ENCODE data around the gene DDX47. TPM values are rescaled to one million over a fixed set of nuclear protein-coding genes. Genes with fewer than 3 reads are reported as not detected.
"Not testable (repeated sequence)": the region's sequence is repeated elsewhere in the genome, so short reads cannot be mapped to it uniquely, and the experiment has no call there.

Gene DDX47
- total RNA-seq, 1 donor from 2014 or later = 85.5 TPM

- intact Hi-C loops (cut with micrococcal nuclease) = no loop called here
Measured at GRCh38 chr12:12796928-12797793, 16.0 kb upstream of the DDX47 start.

- intact Hi-C loops (cut with micrococcal nuclease) = no loop called here
Measured at GRCh38 chr12:12797794-12798152, 15.4 kb upstream of the DDX47 start.

- intact Hi-C loops (cut with micrococcal nuclease) = no loop called here
Measured at GRCh38 chr12:12798480-12798879, 14.7 kb upstream of the DDX47 start.

GRCh38 chr12:12799163-12799920 is 13.8 kb upstream of the DDX47 start:
- intact Hi-C loops (cut with micrococcal nuclease) = no loop called here

GRCh38 chr12:12800406-12801180 is 12.6 kb upstream of the DDX47 start:
- intact Hi-C loops (cut with micrococcal nuclease) = no loop called here

- intact Hi-C loops (cut with micrococcal nuclease) = not testable (repeated sequence)
Measured at GRCh38 chr12:12801656-12802055, 11.5 kb upstream of the DDX47 start.

- intact Hi-C loops (cut with micrococcal nuclease) = no loop called here
Measured at GRCh38 chr12:12803186-12803585, 10.0 kb upstream of the DDX47 start.

GRCh38 chr12:12804011-12804410 is 9.1 kb upstream of the DDX47 start:
- intact Hi-C loops (cut with micrococcal nuclease) = no loop called here

GRCh38 chr12:12804432-12804886 is 8.7 kb upstream of the DDX47 start:
- intact Hi-C loops (cut with micrococcal nuclease) = no loop called here

- intact Hi-C loops (cut with micrococcal nuclease) = no loop called here
Measured at GRCh38 chr12:12806784-12807516, 6.2 kb upstream of the DDX47 start.

GRCh38 chr12:12807517-12807903 is 5.6 kb upstream of the DDX47 start:
- intact Hi-C loops (cut with micrococcal nuclease) = not testable (repeated sequence)

- intact Hi-C loops (cut with micrococcal nuclease) = loop anchor here (1.0 kb wide), 2 partner anchors 20 to 293 kb away; no protein-coding TSS in a partner anchor
Measured at GRCh38 chr12:12807970-12808702, 5.0 kb upstream of the DDX47 start.

- intact Hi-C loops (cut with micrococcal nuclease) = no loop called here
Measured at GRCh38 chr12:12810553-12811021, 2.6 kb upstream of the DDX47 start.

- intact Hi-C loops (cut with micrococcal nuclease) = no loop called here
Measured at GRCh38 chr12:12811343-12811742, 1.8 kb upstream of the DDX47 start.

- intact Hi-C loops (cut with micrococcal nuclease) = loop anchor here (2.0 kb wide), 3 partner anchors 75 to 455 kb away; partner anchors contain the start of genes BORCS5 and GPR19
Measured at GRCh38 chr12:12812174-12812573, 972 bp upstream of the DDX47 start.

GRCh38 chr12:12812618-12813119 is 477 bp upstream of the DDX47 start:
- intact Hi-C loops (cut with micrococcal nuclease) = loop anchor here (1.0 to 2.0 kb wide), 5 partner anchors 24 to 456 kb away; partner anchors contain the start of genes BORCS5, GPR19 and HEBP1

GRCh38 chr12:12817616-12818015 is 4.5 kb downstream of the DDX47 start:
- intact Hi-C loops (cut with micrococcal nuclease) = no loop called here

- intact Hi-C loops (cut with micrococcal nuclease) = no loop called here
Measured at GRCh38 chr12:12818701-12819100, 5.6 kb downstream of the DDX47 start.

GRCh38 chr12:12819221-12819620 is 6.1 kb downstream of the DDX47 start:
- intact Hi-C loops (cut with micrococcal nuclease) = no loop called here

All from T-helper 2 cell treated with Interferon-gamma antibody and Interleukin-4, amounts not matched to agents 100 ng/mL and 5 ng/mL, for 36 hours (primary cell).